Measurements from ENCODE around the gene NPFF.

The NPFF gene

DNA sequence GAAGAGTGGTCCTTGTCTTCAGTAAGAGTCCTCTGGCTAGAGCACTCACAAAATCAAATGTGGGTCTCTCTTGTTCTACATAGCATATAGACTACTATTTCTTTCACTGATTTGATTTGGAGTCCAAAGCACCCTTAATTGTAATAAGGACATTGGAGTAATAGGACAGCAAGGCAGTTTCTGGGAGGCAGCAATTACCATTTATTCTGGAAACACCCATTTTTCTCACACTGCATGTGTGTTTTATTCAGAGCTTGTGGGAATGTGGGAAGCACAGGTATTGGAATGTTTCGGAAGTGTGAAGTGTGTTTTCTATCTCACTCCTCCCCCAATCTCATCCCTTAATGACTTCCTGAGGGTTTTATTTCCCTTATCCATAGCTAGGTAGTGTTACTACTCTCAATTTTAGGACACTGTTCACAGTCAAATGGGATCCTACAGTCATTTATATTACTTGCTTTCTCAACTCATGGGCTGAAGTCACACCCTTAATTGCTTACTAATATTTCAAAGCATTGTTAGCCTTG, 35.2 kb downstream of the NPFF start:
- DNase-seq = no peak

- DNase-seq = no peak
Measured at GRCh38 chr12:53468282-53468681, 39.0 kb downstream of the NPFF start.

DNA sequence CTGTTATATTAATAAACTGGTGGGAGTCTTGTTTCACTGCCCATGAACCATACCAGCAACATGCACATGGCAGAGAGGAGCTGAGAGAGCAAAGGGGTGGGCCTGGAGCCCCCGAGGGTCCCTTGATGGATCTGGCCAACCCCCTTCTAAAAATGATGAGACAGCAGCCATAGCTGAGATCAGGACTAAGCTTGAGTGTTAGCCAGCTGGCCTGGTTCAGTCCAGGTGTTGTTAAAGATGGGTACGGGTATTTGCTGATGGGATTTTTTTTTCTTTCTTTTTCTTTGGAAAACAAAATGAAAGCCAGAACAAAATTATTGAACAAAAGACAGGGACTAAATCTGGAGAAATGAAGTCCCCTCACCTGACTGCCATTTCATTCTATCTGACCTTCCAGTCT, 39.4 kb downstream of the NPFF start:
- DNase-seq = no peak

- no peak for DNase-seq
Measured at GRCh38 chr12:53467082-53467481, 40.2 kb downstream of the NPFF start.

DNA sequence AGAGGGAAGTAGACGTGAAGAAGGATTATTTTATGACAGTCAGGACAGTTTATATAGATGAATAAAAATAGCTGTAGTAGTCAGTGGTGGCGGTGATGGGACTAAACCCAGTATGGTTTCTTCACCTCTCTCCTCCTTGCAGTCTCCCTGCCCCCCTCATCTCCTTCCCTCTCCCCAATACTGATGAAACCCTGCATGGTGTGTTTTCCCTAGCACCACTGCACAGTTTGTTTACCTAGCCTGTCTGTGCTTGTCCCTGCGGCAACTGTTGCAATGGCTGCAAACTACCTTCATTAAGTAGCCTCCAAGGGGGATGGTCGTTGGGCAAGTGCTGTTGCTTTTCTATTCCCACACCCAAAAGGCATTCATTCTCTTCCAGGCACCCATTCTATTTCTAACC, 40.6 kb downstream of the NPFF start:
- no peak for DNase-seq

DNA sequence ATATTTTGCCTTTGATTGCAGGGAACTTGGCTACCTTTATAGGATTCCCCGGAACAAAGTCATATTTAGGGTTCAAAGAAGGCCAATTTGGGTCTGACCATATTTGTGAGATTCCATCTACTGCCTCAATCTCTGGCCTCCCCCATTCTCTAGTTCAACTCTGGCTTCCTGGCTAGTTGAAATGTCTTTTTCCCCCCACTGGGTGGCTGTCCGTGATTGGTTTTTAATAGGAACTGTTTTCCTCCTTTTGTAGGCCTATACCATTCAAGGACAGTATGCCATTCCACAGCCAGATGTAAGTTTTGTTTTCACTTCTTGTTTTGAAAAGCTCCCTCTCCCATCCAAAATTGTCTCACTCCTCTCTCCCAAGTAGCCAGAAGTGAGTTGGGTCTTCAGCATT, 41.6 kb downstream of the NPFF start:
- DNase-seq = no peak

DNA sequence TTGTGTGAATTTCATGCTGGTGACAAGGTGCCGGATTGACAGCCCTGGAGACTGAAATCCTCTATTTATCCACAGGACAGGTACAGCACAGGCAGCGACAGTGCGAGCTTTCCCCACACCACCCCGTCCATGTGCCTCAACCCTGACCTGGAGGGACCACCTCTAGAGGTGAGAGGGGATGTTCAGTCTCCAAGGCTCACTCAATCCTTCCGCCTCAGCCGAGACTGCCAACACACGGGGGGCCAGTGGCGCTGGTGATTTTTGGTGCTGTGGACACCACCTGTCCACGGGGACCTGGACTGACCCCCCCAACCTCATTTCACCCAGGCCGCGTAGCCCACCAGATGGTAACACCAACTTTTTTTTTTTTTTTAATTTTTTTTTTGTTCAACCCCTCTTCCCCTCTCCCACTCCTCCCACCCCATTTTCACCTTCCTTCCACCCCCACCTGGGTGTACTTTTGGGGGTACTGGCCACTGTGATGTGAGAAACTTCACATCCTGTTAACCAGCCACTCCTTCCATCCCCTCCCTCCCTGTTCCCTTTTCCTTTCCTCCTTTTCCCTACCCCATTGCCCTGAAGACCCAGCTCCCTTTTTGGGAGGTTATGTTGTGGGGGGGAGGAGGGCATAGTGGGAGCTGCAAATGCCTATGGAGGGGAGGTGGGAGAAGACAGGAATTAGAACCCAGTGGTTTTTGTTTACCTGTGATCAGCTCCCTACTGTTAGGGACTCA, 42.4 kb downstream of the NPFF start:
- DNase-seq = no peak

DNA sequence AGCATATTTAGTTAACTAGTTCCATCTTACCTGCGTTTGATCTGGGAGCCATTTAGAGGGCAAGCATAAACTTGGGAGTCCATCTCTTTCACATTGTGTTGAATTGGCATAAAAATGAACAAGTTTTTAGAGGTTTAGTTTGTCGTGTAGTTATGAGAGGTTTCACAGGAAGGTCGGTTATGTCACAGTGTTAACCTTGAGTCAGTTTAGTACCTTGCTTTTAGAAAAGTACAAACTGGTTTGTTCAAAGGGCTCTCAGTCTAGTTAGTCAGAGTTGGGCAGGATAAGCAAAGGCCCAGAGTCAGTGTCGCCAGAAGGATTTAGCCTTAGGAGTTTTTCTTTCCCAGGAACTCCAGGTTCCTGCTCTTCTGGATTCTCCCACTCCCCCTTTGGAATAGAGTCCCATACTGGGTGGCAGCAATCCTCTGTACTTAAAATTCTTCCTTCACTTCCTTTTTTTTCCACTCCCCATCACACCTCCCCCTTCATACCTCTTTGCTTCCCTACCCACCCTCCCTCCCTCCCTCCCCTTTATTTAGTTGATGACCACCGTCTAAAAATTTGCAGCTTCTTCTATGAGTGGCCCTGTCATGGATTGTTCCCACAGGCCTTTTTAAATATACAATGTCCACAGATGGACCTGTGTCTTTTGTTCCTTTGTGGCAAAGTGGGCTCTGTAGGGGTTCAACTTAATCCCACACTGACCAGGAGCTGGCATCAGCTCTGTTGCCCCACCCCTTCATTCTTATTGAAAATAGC, 43.3 kb downstream of the NPFF start:
- DNase-seq = no peak

DNA sequence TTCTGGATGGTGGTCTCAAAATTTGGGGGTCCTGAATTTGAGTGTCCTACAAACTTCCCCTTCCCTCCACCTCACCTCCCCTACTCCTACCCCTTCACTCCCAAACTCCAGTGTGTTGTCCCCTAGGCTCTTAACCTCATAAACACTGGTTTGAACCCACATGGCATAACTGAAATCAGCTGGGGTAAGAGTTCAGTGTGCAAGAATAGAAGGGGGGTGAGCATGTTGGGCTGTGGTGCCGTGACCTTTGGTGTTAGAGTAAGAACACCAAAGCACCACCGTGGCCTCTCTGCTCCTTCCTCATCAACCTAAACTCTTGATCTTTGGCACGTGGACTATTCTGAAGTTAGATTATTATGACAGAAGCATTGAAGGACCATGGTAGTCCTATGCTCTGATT, 44.3 kb downstream of the NPFF start:
- DNase-seq = no peak

GRCh38 chr12:53461591-53461990, 45.7 kb downstream of the NPFF start:
- DNase-seq = no peak

- DNase-seq = no peak
Measured at GRCh38 chr12:53461059-53461458, 46.2 kb downstream of the NPFF start.

GRCh38 chr12:53459097-53459496, 48.2 kb downstream of the NPFF start:
- no peak for DNase-seq
